Measurements from ENCODE around the gene LSAMP. TPM values are rescaled to one million over a fixed set of nuclear protein-coding genes. Genes with fewer than 3 reads are reported as not detected.

Gene LSAMP
- total RNA-seq, 1 experiment from 2014 or later, result 3.1 TPM

DNA sequence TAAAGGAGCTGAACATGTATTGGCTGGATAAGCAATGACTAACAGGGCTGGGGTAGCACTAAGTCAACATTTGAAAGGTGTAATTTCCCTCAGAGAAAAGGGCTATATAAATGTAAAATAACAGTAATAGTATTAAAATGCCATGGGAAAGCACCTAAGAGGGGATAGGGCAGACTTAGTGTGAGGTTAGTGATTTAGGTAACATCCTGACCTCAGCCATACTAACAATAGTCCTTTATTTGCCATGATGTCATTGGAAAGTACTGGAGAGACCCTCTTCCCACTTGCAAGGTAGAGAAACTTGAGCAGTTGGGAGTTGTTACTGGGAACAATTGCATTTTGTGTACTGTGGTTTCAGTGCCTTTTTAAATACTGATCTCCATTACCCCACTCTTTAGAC is 103.4 kb downstream of the LSAMP start:
- ChIA-PET CTCF (no interaction called here), POLR2A (no interaction called here)
- DNase-seq (ENCODE audit: low read depth, low spot score) (no peak), ATAC-seq (no peak)
- H3K9me3 ChIP-seq (ENCODE audit: control insufficient read depth, insufficient read depth, low read depth, low read length), result no peaks in the 10 kb centered on the region
- no peaks in the 10 kb centered on the region for H3K4me1 ChIP-seq (ENCODE audit: control insufficient read depth, insufficient read depth, low read length)
- no peak for TF ChIP-seq POLR2AphosphoS5 (IDR thresholded peaks at IDR 0.05; ENCODE audit: low read depth, low read length)
- TF ChIP-seq TCF7L2 (IDR thresholded peaks at IDR 0.05; ENCODE audit: low read depth, low read length), result no peak
- no peak for TF ChIP-seq SIN3A (IDR thresholded peaks at IDR 0.05; ENCODE audit: borderline replicate concordance, insufficient read depth, low read depth, low read length)
- TF ChIP-seq, protein P1, sequence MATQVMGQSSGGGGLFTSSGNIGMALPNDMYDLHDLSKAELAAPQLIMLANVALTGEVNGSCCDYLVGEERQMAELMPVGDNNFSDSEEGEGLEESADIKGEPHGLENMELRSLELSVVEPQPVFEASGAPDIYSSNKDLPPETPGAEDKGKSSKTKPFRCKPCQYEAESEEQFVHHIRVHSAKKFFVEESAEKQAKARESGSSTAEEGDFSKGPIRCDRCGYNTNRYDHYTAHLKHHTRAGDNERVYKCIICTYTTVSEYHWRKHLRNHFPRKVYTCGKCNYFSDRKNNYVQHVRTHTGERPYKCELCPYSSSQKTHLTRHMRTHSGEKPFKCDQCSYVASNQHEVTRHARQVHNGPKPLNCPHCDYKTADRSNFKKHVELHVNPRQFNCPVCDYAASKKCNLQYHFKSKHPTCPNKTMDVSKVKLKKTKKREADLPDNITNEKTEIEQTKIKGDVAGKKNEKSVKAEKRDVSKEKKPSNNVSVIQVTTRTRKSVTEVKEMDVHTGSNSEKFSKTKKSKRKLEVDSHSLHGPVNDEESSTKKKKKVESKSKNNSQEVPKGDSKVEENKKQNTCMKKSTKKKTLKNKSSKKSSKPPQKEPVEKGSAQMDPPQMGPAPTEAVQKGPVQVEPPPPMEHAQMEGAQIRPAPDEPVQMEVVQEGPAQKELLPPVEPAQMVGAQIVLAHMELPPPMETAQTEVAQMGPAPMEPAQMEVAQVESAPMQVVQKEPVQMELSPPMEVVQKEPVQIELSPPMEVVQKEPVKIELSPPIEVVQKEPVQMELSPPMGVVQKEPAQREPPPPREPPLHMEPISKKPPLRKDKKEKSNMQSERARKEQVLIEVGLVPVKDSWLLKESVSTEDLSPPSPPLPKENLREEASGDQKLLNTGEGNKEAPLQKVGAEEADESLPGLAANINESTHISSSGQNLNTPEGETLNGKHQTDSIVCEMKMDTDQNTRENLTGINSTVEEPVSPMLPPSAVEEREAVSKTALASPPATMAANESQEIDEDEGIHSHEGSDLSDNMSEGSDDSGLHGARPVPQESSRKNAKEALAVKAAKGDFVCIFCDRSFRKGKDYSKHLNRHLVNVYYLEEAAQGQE (IDR thresholded peaks at IDR 0.05; ENCODE audit: insufficient read depth in 1 of 2, low read depth in 2 of 2, low read length in 1 of 2), result no peak
- TF ChIP-seq, protein P2, sequence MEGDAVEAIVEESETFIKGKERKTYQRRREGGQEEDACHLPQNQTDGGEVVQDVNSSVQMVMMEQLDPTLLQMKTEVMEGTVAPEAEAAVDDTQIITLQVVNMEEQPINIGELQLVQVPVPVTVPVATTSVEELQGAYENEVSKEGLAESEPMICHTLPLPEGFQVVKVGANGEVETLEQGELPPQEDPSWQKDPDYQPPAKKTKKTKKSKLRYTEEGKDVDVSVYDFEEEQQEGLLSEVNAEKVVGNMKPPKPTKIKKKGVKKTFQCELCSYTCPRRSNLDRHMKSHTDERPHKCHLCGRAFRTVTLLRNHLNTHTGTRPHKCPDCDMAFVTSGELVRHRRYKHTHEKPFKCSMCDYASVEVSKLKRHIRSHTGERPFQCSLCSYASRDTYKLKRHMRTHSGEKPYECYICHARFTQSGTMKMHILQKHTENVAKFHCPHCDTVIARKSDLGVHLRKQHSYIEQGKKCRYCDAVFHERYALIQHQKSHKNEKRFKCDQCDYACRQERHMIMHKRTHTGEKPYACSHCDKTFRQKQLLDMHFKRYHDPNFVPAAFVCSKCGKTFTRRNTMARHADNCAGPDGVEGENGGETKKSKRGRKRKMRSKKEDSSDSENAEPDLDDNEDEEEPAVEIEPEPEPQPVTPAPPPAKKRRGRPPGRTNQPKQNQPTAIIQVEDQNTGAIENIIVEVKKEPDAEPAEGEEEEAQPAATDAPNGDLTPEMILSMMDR (IDR thresholded peaks at IDR 0.05), result no peak
- no TSS peak for BruUV-seq (replicated peaks)
- in situ Hi-C loops (cut with HindIII; ENCODE audit: low pct_unique_long_range_greater_than_20kb, low sequenced_read_pairs) (no loop called here), intact Hi-C loops (cut with micrococcal nuclease; ENCODE audit: unreplicated experiment) (no loop called here)
- H3K27ac ChIP-seq (ENCODE audit: low read length), result no peak overlapping the region
- H3K27me3 ChIP-seq (ENCODE audit: control insufficient read depth, insufficient read depth, low read length), result no peaks in the 10 kb centered on the region
- no peaks in the 10 kb centered on the region for H3K36me3 ChIP-seq (ENCODE audit: control insufficient read depth, insufficient read depth, low read length)
- no peak overlapping the region for H3K4me3 ChIP-seq (ENCODE audit: low read depth in 2 of 2, low read length in 2 of 2)

DNA sequence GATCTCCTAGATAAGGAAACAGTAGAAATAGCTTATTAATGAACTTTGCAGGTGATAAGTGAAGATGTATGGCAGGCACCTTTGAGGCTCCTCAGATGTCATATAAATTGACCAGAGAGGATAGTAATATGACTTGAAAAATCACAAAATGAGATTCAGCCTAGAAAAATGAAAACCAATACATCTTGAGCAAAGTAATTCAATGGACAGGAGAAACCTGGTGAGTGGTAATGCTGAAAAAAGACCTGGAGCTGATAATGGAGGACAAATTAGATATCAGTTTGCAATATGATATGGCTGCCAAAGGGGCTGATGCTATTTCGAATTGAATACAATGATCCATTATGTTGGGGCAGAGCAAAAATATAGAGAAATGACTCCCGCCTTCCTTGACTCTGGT is 103.9 kb downstream of the LSAMP start:
- intact Hi-C loops (cut with micrococcal nuclease; ENCODE audit: unreplicated experiment), result no loop called here
- DNase-seq (ENCODE audit: low read depth, low spot score) (no peak), ATAC-seq (no peak)
- no peak overlapping the region for H3K4me3 ChIP-seq (ENCODE audit: low read depth in 2 of 2, low read length in 2 of 2)
- ChIA-PET CTCF (no interaction called here), POLR2A (no interaction called here)
- TF ChIP-seq, protein P1 (IDR thresholded peaks at IDR 0.05; ENCODE audit: insufficient read depth in 1 of 2, low read depth in 2 of 2, low read length in 1 of 2), result no peak
- TF ChIP-seq TCF7L2 (IDR thresholded peaks at IDR 0.05; ENCODE audit: low read depth, low read length) (no peak), SIN3A (IDR thresholded peaks at IDR 0.05; ENCODE audit: borderline replicate concordance, insufficient read depth, low read depth, low read length) (no peak), POLR2AphosphoS5 (IDR thresholded peaks at IDR 0.05; ENCODE audit: low read depth, low read length) (no peak)
- TF ChIP-seq, protein P2 (IDR thresholded peaks at IDR 0.05), result no peak
- no peaks in the 10 kb centered on the region for H3K9me3 ChIP-seq (ENCODE audit: control insufficient read depth, insufficient read depth, low read depth, low read length)
- no peaks in the 10 kb centered on the region for H3K27me3 ChIP-seq (ENCODE audit: control insufficient read depth, insufficient read depth, low read length)
- in situ Hi-C loops (cut with HindIII; ENCODE audit: low pct_unique_long_range_greater_than_20kb, low sequenced_read_pairs), result no loop called here
- no peaks in the 10 kb centered on the region for H3K36me3 ChIP-seq (ENCODE audit: control insufficient read depth, insufficient read depth, low read length)
- no peak overlapping the region for H3K27ac ChIP-seq (ENCODE audit: low read length)
- no TSS peak for BruUV-seq (replicated peaks)
- H3K4me1 ChIP-seq (ENCODE audit: control insufficient read depth, insufficient read depth, low read length), result no peaks in the 10 kb centered on the region
